Endothelial cell of umbilical vein (primary cell): ENCODE measurements around the gene SPOP.

Experiments
- CTCF ChIP-seq, 2 donors: IDR thresholded peaks; 1 replicate in 1 of 2; 2 replicates in 1 of 2; pipeline ENCODE4 v1.5.1; 2011; ENCODE audit warnings: low read length in 2 of 2, mild to moderate bottlenecking in 2 of 2, moderate library complexity in 2 of 2, control low read depth in 1 of 2, inconsistent platforms in 1 of 2, low read depth in 1 of 2; ENCODE audit not compliant: insufficient read depth in 1 of 2; ENCODE audit errors: extremely low read depth in 1 of 2
- EZH2 ChIP-seq: IDR thresholded peaks from 2 replicates; pipeline ENCODE4 v1.6.1; 2012; ENCODE audit warnings: borderline replicate concordance, low read depth, mild to moderate bottlenecking, moderate library complexity, low read length, inconsistent platforms; ENCODE audit not compliant: severe bottlenecking
- FOS ChIP-seq: IDR thresholded peaks from 2 replicates; pipeline ENCODE4 v1.6.1; 2011; ENCODE audit warnings: mild to moderate bottlenecking, low read length, moderate library complexity, borderline replicate concordance; ENCODE audit not compliant: insufficient read depth
- JUN ChIP-seq: IDR thresholded peaks from 2 replicates; pipeline ENCODE4 v1.6.1; 2011; ENCODE audit warnings: borderline replicate concordance, low read depth; ENCODE audit not compliant: insufficient read length, insufficient read depth
- MAX ChIP-seq: IDR thresholded peaks from 2 replicates; pipeline ENCODE4 v1.6.1; 2011; ENCODE audit not compliant: insufficient read depth, insufficient read length
- MYC ChIP-seq: IDR thresholded peaks from one replicate; pipeline ENCODE4 v1.6.1; 2011; ENCODE audit warnings: mild to moderate bottlenecking, low read depth, low read length
- POLR2A ChIP-seq: IDR thresholded peaks from 2 replicates; pipeline ENCODE4 v1.6.1; 2012; ENCODE audit warnings: low read depth, mild to moderate bottlenecking, control low read depth, low read length
- POLR2AphosphoS5 ChIP-seq: IDR thresholded peaks from 2 replicates; pipeline ENCODE4 v1.6.1; 2012; ENCODE audit warnings: low read depth, mild to moderate bottlenecking, control low read depth, low read length, moderate library complexity; ENCODE audit not compliant: insufficient read depth

GRCh38 chr17:49691086-49691676, 13.3 kb upstream of the SPOP start:
- TF ChIP-seq CTCF (IDR thresholded peaks at IDR 0.05; ENCODE audit: extremely low read depth in 1 of 2, insufficient read depth in 1 of 2, low read depth in 1 of 2, low read length in 2 of 2) (no peak), POLR2A (no peak), EZH2 (no peak), MAX (no peak), MYC (no peak), POLR2AphosphoS5 (no peak), JUN (no peak), FOS (peak; percentile 15)
